Activated T-helper 17 cell treated with anti-CD3 and anti-CD28 coated beads, Interleukin-2, amount 50 U/mL, for 72 hours (primary cell): ENCODE data around the gene OMA1. TPM values are rescaled to one million over a fixed set of nuclear protein-coding genes. Genes with fewer than 3 reads are reported as not detected.

Source experiments
- ATAC-seq: fragments of 150-1000 bp; cut with Tn5 transposase; replicated peaks from 2 replicates; pipeline ENCODE4 v1.10.0; 2021; ENCODE audit warnings: mild to moderate bottlenecking, moderate library complexity
- H3K27ac Mint-ChIP-seq: one replicate; pipeline ENCODE4 v1.8.0; 2022; ENCODE audit warnings: mixed read lengths
- H3K27me3 Mint-ChIP-seq: one replicate; pipeline ENCODE4 v1.8.0; 2022; ENCODE audit warnings: mixed read lengths
- H3K36me3 Mint-ChIP-seq: one replicate; pipeline ENCODE4 v1.8.0; 2022; ENCODE audit warnings: low read depth, mild to moderate bottlenecking, mixed read lengths
- H3K4me1 Mint-ChIP-seq: one replicate; pipeline ENCODE4 v1.8.0; 2022; ENCODE audit warnings: mixed read lengths
- H3K4me3 Mint-ChIP-seq: one replicate; pipeline ENCODE4 v1.8.0; 2022; ENCODE audit warnings: mild to moderate bottlenecking, mixed read lengths
- H3K9me3 Mint-ChIP-seq: one replicate; pipeline ENCODE4 v1.8.0; 2022; ENCODE audit warnings: mixed read lengths
- total RNA-seq, 2 donors: library from RNA; stranded (reverse); gene quantifications; one replicate each; pipeline ENCODE4 v1.2.3, GENCODE V29; 2022

OMA1 gene
- total RNA-seq, 2 donors from 2014 or later: 4.8 to 11.1 TPM

- Mint-ChIP-seq H3K4me3 (no peak overlapping the region), H3K27ac (no peak overlapping the region), H3K36me3 (no peaks in the 10 kb centered on the region), H3K9me3 (no peaks in the 10 kb centered on the region), H3K27me3 (peaks cover 3% of the 10 kb centered on the region), H3K4me1 (no peaks in the 10 kb centered on the region)
- no peak for ATAC-seq
Observed at GRCh38 chr1:58443986-58444868, 102.3 kb downstream of the OMA1 start.

- H3K27me3 Mint-ChIP-seq: no peaks in the 10 kb centered on the region
- no peak overlapping the region for H3K4me3 Mint-ChIP-seq
- H3K9me3 Mint-ChIP-seq: no peaks in the 10 kb centered on the region
- ATAC-seq: no peak
- H3K27ac Mint-ChIP-seq: no peak overlapping the region
- no peaks in the 10 kb centered on the region for H3K36me3 Mint-ChIP-seq
- no peaks in the 10 kb centered on the region for H3K4me1 Mint-ChIP-seq
Observed at GRCh38 chr1:58442114-58442513, 104.4 kb downstream of the OMA1 start.

- Mint-ChIP-seq H3K4me3 (no peak overlapping the region), H3K4me1 (no peaks in the 10 kb centered on the region), H3K36me3 (no peaks in the 10 kb centered on the region), H3K27me3 (no peaks in the 10 kb centered on the region), H3K9me3 (no peaks in the 10 kb centered on the region), H3K27ac (no peak overlapping the region)
- no peak for ATAC-seq
Observed at GRCh38 chr1:58441699-58442098, 104.8 kb downstream of the OMA1 start.

- no peaks in the 10 kb centered on the region for H3K27me3 Mint-ChIP-seq
- H3K27ac Mint-ChIP-seq: no peak overlapping the region
- H3K36me3 Mint-ChIP-seq: no peaks in the 10 kb centered on the region
- no peaks in the 10 kb centered on the region for H3K9me3 Mint-ChIP-seq
- H3K4me1 Mint-ChIP-seq: no peaks in the 10 kb centered on the region
- no peak for ATAC-seq
- no peak overlapping the region for H3K4me3 Mint-ChIP-seq
Observed at GRCh38 chr1:58440696-58441095, 105.8 kb downstream of the OMA1 start.

GRCh38 chr1:58439946-58440345 lies 106.6 kb downstream of the OMA1 start:
- Mint-ChIP-seq H3K27ac (no peak overlapping the region), H3K4me1 (no peaks in the 10 kb centered on the region), H3K4me3 (no peak overlapping the region), H3K27me3 (no peaks in the 10 kb centered on the region), H3K9me3 (no peaks in the 10 kb centered on the region), H3K36me3 (no peaks in the 10 kb centered on the region)
- ATAC-seq: no peak

- no peaks in the 10 kb centered on the region for H3K36me3 Mint-ChIP-seq
- no peaks in the 10 kb centered on the region for H3K27me3 Mint-ChIP-seq
- H3K4me1 Mint-ChIP-seq: no peaks in the 10 kb centered on the region
- H3K4me3 Mint-ChIP-seq: no peak overlapping the region
- H3K27ac Mint-ChIP-seq: no peak overlapping the region
- H3K9me3 Mint-ChIP-seq: no peaks in the 10 kb centered on the region
- ATAC-seq: no peak
Observed at GRCh38 chr1:58438468-58438867, 108.1 kb downstream of the OMA1 start.

- Mint-ChIP-seq H3K36me3 (no peaks in the 10 kb centered on the region), H3K4me1 (no peaks in the 10 kb centered on the region), H3K9me3 (no peaks in the 10 kb centered on the region), H3K27me3 (no peaks in the 10 kb centered on the region), H3K27ac (no peak overlapping the region), H3K4me3 (no peak overlapping the region)
- ATAC-seq: no peak
Observed at GRCh38 chr1:58437623-58438022, 108.9 kb downstream of the OMA1 start.

GRCh38 chr1:58436615-58437297 lies 109.8 kb downstream of the OMA1 start:
- no peak for ATAC-seq
- no peaks in the 10 kb centered on the region for H3K27me3 Mint-ChIP-seq
- no peak overlapping the region for H3K4me3 Mint-ChIP-seq
- H3K27ac Mint-ChIP-seq: no peak overlapping the region
- no peaks in the 10 kb centered on the region for H3K36me3 Mint-ChIP-seq
- no peaks in the 10 kb centered on the region for H3K9me3 Mint-ChIP-seq
- no peaks in the 10 kb centered on the region for H3K4me1 Mint-ChIP-seq

GRCh38 chr1:58435376-58435775 lies 111.2 kb downstream of the OMA1 start:
- Mint-ChIP-seq H3K9me3 (no peaks in the 10 kb centered on the region), H3K27ac (no peak overlapping the region), H3K36me3 (no peaks in the 10 kb centered on the region), H3K4me1 (no peaks in the 10 kb centered on the region), H3K27me3 (no peaks in the 10 kb centered on the region), H3K4me3 (no peak overlapping the region)
- ATAC-seq: no peak

- H3K27ac Mint-ChIP-seq: no peak overlapping the region
- ATAC-seq: no peak
- H3K36me3 Mint-ChIP-seq: no peaks in the 10 kb centered on the region
Observed at GRCh38 chr1:58434607-58435006, 111.9 kb downstream of the OMA1 start.

GRCh38 chr1:58434181-58434580 lies 112.3 kb downstream of the OMA1 start:
- no peak overlapping the region for H3K4me3 Mint-ChIP-seq
- H3K27ac Mint-ChIP-seq: no peak overlapping the region
- peaks cover 2% of the 10 kb centered on the region for H3K9me3 Mint-ChIP-seq
- H3K4me1 Mint-ChIP-seq: no peaks in the 10 kb centered on the region
- ATAC-seq: no peak
- H3K36me3 Mint-ChIP-seq: no peaks in the 10 kb centered on the region
- no peaks in the 10 kb centered on the region for H3K27me3 Mint-ChIP-seq

More at GRCh38 chr1:58434607-58435006, 111.9 kb downstream of the OMA1 start:
- Mint-ChIP-seq H3K9me3 (no peaks in the 10 kb centered on the region), H3K27me3 (no peaks in the 10 kb centered on the region), H3K4me1 (no peaks in the 10 kb centered on the region), H3K4me3 (no peak overlapping the region)

GRCh38 chr1:58432851-58433668 lies 113.5 kb downstream of the OMA1 start:
- H3K9me3 Mint-ChIP-seq: peaks cover 5% of the 10 kb centered on the region
- no peak overlapping the region for H3K4me3 Mint-ChIP-seq
- H3K27me3 Mint-ChIP-seq: no peaks in the 10 kb centered on the region
- ATAC-seq: no peak
- H3K27ac Mint-ChIP-seq: no peak overlapping the region
- H3K4me1 Mint-ChIP-seq: no peaks in the 10 kb centered on the region
- no peaks in the 10 kb centered on the region for H3K36me3 Mint-ChIP-seq

GRCh38 chr1:58431901-58432620 lies 114.5 kb downstream of the OMA1 start:
- Mint-ChIP-seq H3K36me3 (no peaks in the 10 kb centered on the region), H3K27me3 (no peaks in the 10 kb centered on the region), H3K4me3 (no peak overlapping the region), H3K9me3 (peaks cover 7% of the 10 kb centered on the region), H3K27ac (no peak overlapping the region), H3K4me1 (no peaks in the 10 kb centered on the region)
- ATAC-seq: no peak
